SU-DHL-6 (cell line): Measurements from ENCODE around the gene KCNJ9.
"Not testable (repeated sequence)": the region's sequence is repeated elsewhere in the genome, so short reads cannot be mapped to it uniquely, and the experiment has no call there.

ENCODE experiments used
- H2AFZ ChIP-seq: fragments of 200-600 bp; sonication (generic); 2 replicates; pipeline ENCODE4 v1.6.1; 2014; ENCODE audit warnings: low read depth, mild to moderate bottlenecking, moderate library complexity, mixed read lengths, antibody characterized with exemption, low read length; ENCODE audit not compliant: severe bottlenecking
- H3F3A ChIP-seq: fragments of 200-600 bp; shearing (Covaris generic); 2 replicates; pipeline ENCODE4 v1.6.0; 2016; ENCODE audit warnings: antibody characterized with exemption, mild to moderate bottlenecking; ENCODE audit not compliant: insufficient read depth
- H3K27ac ChIP-seq: fragments of 200-600 bp; sonication (generic); 2 replicates; pipeline ENCODE4 v1.5.1; 2016; ENCODE audit warnings: low read depth, mild to moderate bottlenecking, low read length, moderate library complexity, mixed read lengths
- H3K27me3 ChIP-seq: fragments of 200-600 bp; sonication (generic), shearing (Covaris generic); 2 replicates; pipeline ENCODE4 v1.6.0; 2014; ENCODE audit warnings: mild to moderate bottlenecking, low read length
- H3K36me3 ChIP-seq: fragments of 200-600 bp; sonication (generic); 2 replicates; pipeline ENCODE4 v1.6.1; 2014; ENCODE audit warnings: mild to moderate bottlenecking, low read length, mixed read lengths
- H3K4me2 ChIP-seq: fragments of 300-600, 200-600 bp; shearing (Covaris generic), sonication (generic); 2 replicates; pipeline ENCODE4 v1.6.0; 2014; ENCODE audit warnings: low read length, low read depth, mild to moderate bottlenecking; ENCODE audit not compliant: poor library complexity, severe bottlenecking
- H3K4me3 ChIP-seq: fragments of 200-600 bp; sonication (generic); 2 replicates; pipeline ENCODE4 v1.5.1; 2014; ENCODE audit warnings: antibody characterized with exemption, low read length, mild to moderate bottlenecking, mixed read lengths; ENCODE audit not compliant: insufficient read depth, poor library complexity, severe bottlenecking
- H3K79me2 ChIP-seq: fragments of 200-600 bp; sonication (generic); 2 replicates; pipeline ENCODE4 v1.6.1; 2014; ENCODE audit warnings: mild to moderate bottlenecking, low read length, moderate library complexity; ENCODE audit not compliant: insufficient read depth
- H3K9ac ChIP-seq: fragments of 200-600 bp; sonication (generic); 2 replicates; pipeline ENCODE4 v1.7.0; 2014; ENCODE audit warnings: mild to moderate bottlenecking, low read length
- H3K9me2 ChIP-seq: fragments of 200-600 bp; sonication (generic); replicated peaks from 2 replicates; pipeline ENCODE4 v1.6.1; 2014; ENCODE audit warnings: low read length; ENCODE audit not compliant: insufficient read depth
- H3K9me3 ChIP-seq: fragments of 200-600 bp; sonication (generic); 2 replicates; pipeline ENCODE4 v1.6.1; 2014; ENCODE audit warnings: low read length, mixed read lengths; ENCODE audit not compliant: insufficient read depth
- H4K20me1 ChIP-seq: fragments of 200-600 bp; sonication (generic); 2 replicates; pipeline ENCODE4 v1.6.1; 2014; ENCODE audit warnings: low read depth, mild to moderate bottlenecking, antibody characterized with exemption, low read length, moderate library complexity, mixed read lengths
- CTCF ChIP-seq: fragments of 200-600 bp; sonication (generic); IDR thresholded peaks from one replicate; pipeline ENCODE4 v1.5.1; 2017; ENCODE audit warnings: antibody characterized with exemption, mild to moderate bottlenecking, low read length, moderate library complexity; ENCODE audit not compliant: insufficient read depth, poor library complexity, severe bottlenecking
- EZH2phosphoT487 ChIP-seq: fragments of 200-600 bp; sonication (generic), shearing (Covaris generic); conservative IDR thresholded peaks from 2 replicates; pipeline ENCODE4 v1.6.1; 2018; ENCODE audit warnings: mild to moderate bottlenecking, antibody characterized with exemption, low read length, moderate library complexity, mixed read lengths

KCNJ9 gene

GRCh38 chr1:160109686-160110085 lies 28.3 kb downstream of the KCNJ9 start:
- H2AFZ ChIP-seq, result no peak overlapping the region

GRCh38 chr1:160111462-160111861 lies 30.1 kb downstream of the KCNJ9 start:
- not testable (repeated sequence) for H3K27me3 ChIP-seq, H3K79me2 ChIP-seq, H3K4me2 ChIP-seq, H3K9me2 ChIP-seq, H3K4me3 ChIP-seq, H3K9me3 ChIP-seq, H3K36me3 ChIP-seq, H3K27ac ChIP-seq, H3F3A ChIP-seq, H4K20me1 ChIP-seq, H3K9ac ChIP-seq, H2AFZ ChIP-seq

More at GRCh38 chr1:160109686-160110085, 28.3 kb downstream of the KCNJ9 start:
- H3K79me2 ChIP-seq, result no peaks in the 10 kb centered on the region
- no peak for TF ChIP-seq EZH2phosphoT487
- TF ChIP-seq CTCF, result no peak
- H3K4me2 ChIP-seq, result no peak overlapping the region
- no peaks in the 10 kb centered on the region for H3K27me3 ChIP-seq
- H3K4me3 ChIP-seq, result no peak overlapping the region
- no peaks in the 10 kb centered on the region for H3K9me3 ChIP-seq
- H4K20me1 ChIP-seq, result no peaks in the 10 kb centered on the region
- no peaks in the 10 kb centered on the region for H3K9me2 ChIP-seq
- no peaks in the 10 kb centered on the region for H3F3A ChIP-seq
- no peaks in the 10 kb centered on the region for H3K36me3 ChIP-seq
- H3K27ac ChIP-seq, result no peak overlapping the region
- no peak overlapping the region for H3K9ac ChIP-seq

GRCh38 chr1:160112357-160112756 lies 31.0 kb downstream of the KCNJ9 start:
- Histone ChIP-seq H4K20me1 (no peaks in the 10 kb centered on the region), H3K79me2 (no peaks in the 10 kb centered on the region), H2AFZ (no peak overlapping the region), H3F3A (no peaks in the 10 kb centered on the region), H3K4me3 (no peak overlapping the region), H3K36me3 (no peaks in the 10 kb centered on the region), H3K9me3 (no peaks in the 10 kb centered on the region), H3K9ac (no peak overlapping the region), H3K9me2 (no peaks in the 10 kb centered on the region), H3K4me2 (no peak overlapping the region), H3K27me3 (no peaks in the 10 kb centered on the region), H3K27ac (no peak overlapping the region)
- TF ChIP-seq CTCF (no peak), EZH2phosphoT487 (no peak)

GRCh38 chr1:160113407-160113806 lies 32.1 kb downstream of the KCNJ9 start:
- Histone ChIP-seq H3K4me2 (no peak overlapping the region), H3K9me3 (no peaks in the 10 kb centered on the region), H3K4me3 (no peak overlapping the region), H4K20me1 (no peaks in the 10 kb centered on the region), H3K27me3 (no peaks in the 10 kb centered on the region), H3K79me2 (no peaks in the 10 kb centered on the region), H3K9ac (no peak overlapping the region), H3F3A (no peaks in the 10 kb centered on the region), H2AFZ (no peak overlapping the region), H3K9me2 (no peaks in the 10 kb centered on the region), H3K27ac (no peak overlapping the region), H3K36me3 (no peaks in the 10 kb centered on the region)
- TF ChIP-seq CTCF, result no peak
- no peak for TF ChIP-seq EZH2phosphoT487
